Measurements from ENCODE around the gene MTFP1. TPM values are rescaled to one million over a fixed set of nuclear protein-coding genes. Genes with fewer than 3 reads are reported as not detected.
A peak's percentile ranks its signal among the peaks of the same experiment; 100 is the strongest.
"Not testable (repeated sequence)": the region's sequence is repeated elsewhere in the genome, so short reads cannot be mapped to it uniquely, and the experiment has no call there.

Gene MTFP1
- total RNA-seq, 2 donors from 2014 or later, result 50.6 to 61.1 TPM

GRCh38 chr22:30435674-30436126 lies 10.1 kb downstream of the MTFP1 start:
- peaks cover 7 to 19% of the 10 kb centered on the region in 2 donors for H3K36me3 Mint-ChIP-seq (ENCODE audit: insufficient read depth in 2 of 2)
- DNase-seq (peak; percentile 69 to 78), ATAC-seq (replicated peaks in 1 of 2) (peak; percentile 86 to 90)
- H3K27ac Mint-ChIP-seq, result peak overlapping the region; percentile 92
- peaks cover 8% of the 10 kb centered on the region in 2 donors for H3K9me3 Mint-ChIP-seq
- H3K27me3 Mint-ChIP-seq (ENCODE audit: low read depth), result peaks cover 18% of the 10 kb centered on the region
- H3K4me3 Mint-ChIP-seq, result peak overlapping the region; percentile 94 to 97
- H3K4me1 Mint-ChIP-seq (ENCODE audit: low read depth), result peaks cover 33% of the 10 kb centered on the region

GRCh38 chr22:30436196-30436595 lies 10.6 kb downstream of the MTFP1 start:
- Mint-ChIP-seq H3K4me1 (ENCODE audit: low read depth) (peaks cover 33% of the 10 kb centered on the region), H3K27me3 (ENCODE audit: low read depth) (peaks cover 23% of the 10 kb centered on the region), H3K27ac (peak overlapping the region; percentile 92), H3K36me3 (ENCODE audit: insufficient read depth in 2 of 2) (peaks cover 7 to 19% of the 10 kb centered on the region in 2 donors), H3K4me3 (peak overlapping the region; percentile 94 to 97), H3K9me3 (peaks cover 8% of the 10 kb centered on the region in 2 donors)
- ATAC-seq (replicated peaks in 1 of 2), result peak in 1 of 2 donors; percentile 4
- DNase-seq, result no peak

- DNase-seq (no peak), ATAC-seq (replicated peaks in 1 of 2) (no peak)
- Mint-ChIP-seq H3K27ac (no peak overlapping the region), H3K27me3 (ENCODE audit: low read depth) (peaks cover 25% of the 10 kb centered on the region), H3K4me3 (no peak overlapping the region), H3K36me3 (ENCODE audit: insufficient read depth in 2 of 2) (peaks cover 10 to 24% of the 10 kb centered on the region in 2 donors), H3K9me3 (peaks cover 8% of the 10 kb centered on the region in 2 donors), H3K4me1 (ENCODE audit: low read depth) (peaks cover 46% of the 10 kb centered on the region)
Observed at GRCh38 chr22:30438559-30438958, 13.0 kb downstream of the MTFP1 start.

- Mint-ChIP-seq H3K4me3 (no peak overlapping the region), H3K4me1 (ENCODE audit: low read depth) (peaks cover 43% of the 10 kb centered on the region), H3K27ac (no peak overlapping the region), H3K9me3 (peaks cover 8% of the 10 kb centered on the region in 2 donors), H3K36me3 (ENCODE audit: insufficient read depth in 2 of 2) (peaks cover 10 to 24% of the 10 kb centered on the region in 2 donors), H3K27me3 (ENCODE audit: low read depth) (peaks cover 25% of the 10 kb centered on the region)
- ATAC-seq (replicated peaks in 1 of 2) (no peak), DNase-seq (no peak)
Observed at GRCh38 chr22:30439226-30439625, 13.7 kb downstream of the MTFP1 start.

GRCh38 chr22:30439836-30440235 lies 14.3 kb downstream of the MTFP1 start:
- ATAC-seq (replicated peaks in 1 of 2), result no peak
- peaks cover 25% of the 10 kb centered on the region for H3K27me3 Mint-ChIP-seq (ENCODE audit: low read depth)
- peaks cover 40% of the 10 kb centered on the region for H3K4me1 Mint-ChIP-seq (ENCODE audit: low read depth)
- H3K4me3 Mint-ChIP-seq, result no peak overlapping the region
- H3K27ac Mint-ChIP-seq, result no peak overlapping the region
- H3K9me3 Mint-ChIP-seq, result peaks cover 8% of the 10 kb centered on the region in 2 donors
- peaks cover 10 to 21% of the 10 kb centered on the region in 2 donors for H3K36me3 Mint-ChIP-seq (ENCODE audit: insufficient read depth in 2 of 2)
- DNase-seq, result no peak

- no peak overlapping the region for H3K27ac Mint-ChIP-seq
- peaks cover 2 to 8% of the 10 kb centered on the region in 2 donors for H3K36me3 Mint-ChIP-seq (ENCODE audit: insufficient read depth in 2 of 2)
- H3K27me3 Mint-ChIP-seq (ENCODE audit: low read depth), result peaks cover 31% of the 10 kb centered on the region
- H3K9me3 Mint-ChIP-seq, result peaks cover 1 to 2% of the 10 kb centered on the region in 2 donors
- DNase-seq (no peak), ATAC-seq (replicated peaks in 1 of 2) (no peak)
- H3K4me1 Mint-ChIP-seq (ENCODE audit: low read depth), result peaks cover 37% of the 10 kb centered on the region
- H3K4me3 Mint-ChIP-seq, result no peak overlapping the region
Observed at GRCh38 chr22:30441088-30441487, 15.5 kb downstream of the MTFP1 start.

- H3K4me3 Mint-ChIP-seq, result peak overlapping the region in 1 of 2 donors; percentile 5
- DNase-seq, result peak; percentile 68 to 71
- ATAC-seq (replicated peaks in 1 of 2), result peak; percentile 51 to 62
- H3K27me3 Mint-ChIP-seq (ENCODE audit: low read depth), result peaks cover 28% of the 10 kb centered on the region
- H3K27ac Mint-ChIP-seq, result no peak overlapping the region
- peaks cover 36% of the 10 kb centered on the region for H3K4me1 Mint-ChIP-seq (ENCODE audit: low read depth)
- H3K36me3 Mint-ChIP-seq (ENCODE audit: insufficient read depth in 2 of 2), result peaks cover 2 to 5% of the 10 kb centered on the region in 2 donors
- no peaks in the 10 kb centered on the region for H3K9me3 Mint-ChIP-seq
Observed at GRCh38 chr22:30444632-30445437, 19.3 kb downstream of the MTFP1 start.

- ATAC-seq (replicated peaks in 1 of 2), result peak in 1 of 2 donors; percentile 36
- H3K4me3 Mint-ChIP-seq, result no peak overlapping the region
- H3K9me3 Mint-ChIP-seq, result no peaks in the 10 kb centered on the region
- no peak for DNase-seq
- H3K36me3 Mint-ChIP-seq (ENCODE audit: insufficient read depth in 2 of 2), result peaks cover 2 to 5% of the 10 kb centered on the region in 2 donors
- H3K27ac Mint-ChIP-seq, result no peak overlapping the region
- H3K27me3 Mint-ChIP-seq (ENCODE audit: low read depth), result peaks cover 24% of the 10 kb centered on the region
- peaks cover 36% of the 10 kb centered on the region for H3K4me1 Mint-ChIP-seq (ENCODE audit: low read depth)
Observed at GRCh38 chr22:30445438-30446145, 20.0 kb downstream of the MTFP1 start.

GRCh38 chr22:30447656-30448055 lies 22.1 kb downstream of the MTFP1 start:
- DNase-seq, result no peak
- Mint-ChIP-seq H3K9me3 (no peaks in the 10 kb centered on the region), H3K27me3 (ENCODE audit: low read depth) (peaks cover 19% of the 10 kb centered on the region), H3K4me1 (ENCODE audit: low read depth) (peaks cover 26% of the 10 kb centered on the region), H3K4me3 (no peak overlapping the region), H3K36me3 (ENCODE audit: insufficient read depth in 2 of 2) (peaks cover 2 to 5% of the 10 kb centered on the region in 2 donors), H3K27ac (no peak overlapping the region)
- no peak for ATAC-seq (replicated peaks in 1 of 2)

GRCh38 chr22:30451488-30451887 lies 25.9 kb downstream of the MTFP1 start:
- not testable (repeated sequence) for H3K27me3 Mint-ChIP-seq (ENCODE audit: low read depth); H3K4me3 Mint-ChIP-seq; DNase-seq; H3K27ac Mint-ChIP-seq; ATAC-seq (replicated peaks in 1 of 2); H3K36me3 Mint-ChIP-seq (ENCODE audit: insufficient read depth in 2 of 2); H3K9me3 Mint-ChIP-seq; H3K4me1 Mint-ChIP-seq (ENCODE audit: low read depth)

- no peak overlapping the region for H3K27ac Mint-ChIP-seq
- H3K27me3 Mint-ChIP-seq (ENCODE audit: low read depth), result peaks cover 11% of the 10 kb centered on the region
- ATAC-seq (replicated peaks in 1 of 2) (no peak), DNase-seq (no peak)
- H3K36me3 Mint-ChIP-seq (ENCODE audit: insufficient read depth in 2 of 2), result no peaks in the 10 kb centered on the region
- H3K9me3 Mint-ChIP-seq, result no peaks in the 10 kb centered on the region
- H3K4me3 Mint-ChIP-seq, result no peak overlapping the region
- no peaks in the 10 kb centered on the region for H3K4me1 Mint-ChIP-seq (ENCODE audit: low read depth)
Observed at GRCh38 chr22:30452861-30453260, 27.3 kb downstream of the MTFP1 start.

- no peaks in the 10 kb centered on the region for H3K9me3 Mint-ChIP-seq
- no peak overlapping the region for H3K27ac Mint-ChIP-seq
- ATAC-seq (replicated peaks in 1 of 2) (peak; percentile 62 to 77), DNase-seq (no peak)
- H3K27me3 Mint-ChIP-seq (ENCODE audit: low read depth), result peaks cover 11% of the 10 kb centered on the region
- no peaks in the 10 kb centered on the region for H3K36me3 Mint-ChIP-seq (ENCODE audit: insufficient read depth in 2 of 2)
- H3K4me1 Mint-ChIP-seq (ENCODE audit: low read depth), result no peaks in the 10 kb centered on the region
- H3K4me3 Mint-ChIP-seq, result no peak overlapping the region
Observed at GRCh38 chr22:30453731-30454510, 28.4 kb downstream of the MTFP1 start.

Data from activated T-cell treated with anti-CD3 and anti-CD28 coated beads, Interleukin-2, amount 50 U/mL, for 72 hours (primary cell).